NCI-H2029 treated with DMSO at 0.1 percent for 48 hours (cell line): Measurements from ENCODE around the gene SMIM32.
A peak's percentile ranks its signal among the peaks of the same experiment; 100 is the strongest.

ENCODE experiments used
- DNase-seq: peaks from one replicate; lab custom pipeline; 2025; lab: John Stamatoyannopoulos, UW

SMIM32 gene

DNA sequence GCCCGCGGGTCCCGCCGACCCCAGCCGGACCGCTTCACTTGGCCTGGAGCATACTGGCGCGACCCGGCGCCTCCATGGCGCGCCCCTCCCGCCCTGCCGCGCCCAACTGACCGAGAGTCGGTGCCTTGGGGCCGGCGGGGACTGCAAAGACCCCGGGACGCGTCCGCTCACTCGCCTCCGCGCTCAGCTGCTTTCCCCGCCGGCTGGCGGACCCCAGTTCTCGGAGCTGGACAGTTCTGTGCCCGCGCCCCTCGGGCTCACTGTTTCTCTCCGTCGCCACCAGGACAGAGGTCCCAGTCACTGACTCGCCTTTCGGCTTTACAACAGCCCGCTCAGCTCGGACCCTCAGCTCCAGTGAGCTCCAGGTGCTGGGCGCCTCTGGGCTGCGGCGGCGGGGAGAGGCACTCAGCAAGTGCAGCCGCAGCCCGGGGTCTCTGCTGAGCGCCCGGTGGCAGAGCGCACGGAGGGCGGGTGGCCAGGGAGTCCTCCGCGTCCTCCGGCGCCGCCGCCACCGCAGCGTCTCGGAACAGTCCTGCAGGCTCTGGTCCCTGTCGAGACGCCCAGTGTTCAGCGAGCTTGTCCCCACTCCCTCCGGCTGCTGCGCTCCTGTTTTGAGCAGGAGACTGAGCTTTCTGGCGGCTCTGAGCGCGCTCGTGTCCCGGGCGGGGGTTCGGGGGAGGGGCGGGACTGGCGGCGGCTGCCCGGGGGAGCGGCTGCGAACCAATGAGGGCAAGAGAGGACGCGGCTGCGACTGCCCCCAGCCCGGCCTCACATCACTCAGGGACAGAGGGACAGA is at the start of gene SMIM32:
TSS of gene SMIM32 (minus strand) at position 637 of the 796 bp plus-strand sequence. CDS start 638 bp downstream, outside the sequence.
- no peak for DNase-seq

GRCh38 chr5:136242611-136243010 is 49.6 kb upstream of the SMIM32 start:
- no peak for DNase-seq

DNA sequence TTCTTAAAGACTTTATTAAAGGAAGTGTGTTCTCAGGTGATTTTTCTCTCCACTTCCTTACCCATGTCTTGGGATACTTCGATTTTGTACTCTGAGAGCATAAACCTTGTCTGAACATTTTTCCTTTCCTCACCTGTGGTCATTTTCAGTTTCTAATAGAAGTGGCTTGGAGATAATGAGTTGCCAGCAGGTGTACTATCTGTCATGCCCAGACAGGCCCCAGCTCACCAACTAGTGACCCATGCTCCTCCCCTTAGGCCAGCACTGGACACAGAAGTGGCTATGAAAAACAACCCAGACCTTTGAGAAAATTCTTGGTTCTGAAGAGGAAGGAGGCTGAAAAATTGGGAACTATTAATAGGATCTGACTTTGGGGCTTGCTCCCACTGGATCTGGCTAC is 49.2 kb upstream of the SMIM32 start:
- DNase-seq, result no peak

DNA sequence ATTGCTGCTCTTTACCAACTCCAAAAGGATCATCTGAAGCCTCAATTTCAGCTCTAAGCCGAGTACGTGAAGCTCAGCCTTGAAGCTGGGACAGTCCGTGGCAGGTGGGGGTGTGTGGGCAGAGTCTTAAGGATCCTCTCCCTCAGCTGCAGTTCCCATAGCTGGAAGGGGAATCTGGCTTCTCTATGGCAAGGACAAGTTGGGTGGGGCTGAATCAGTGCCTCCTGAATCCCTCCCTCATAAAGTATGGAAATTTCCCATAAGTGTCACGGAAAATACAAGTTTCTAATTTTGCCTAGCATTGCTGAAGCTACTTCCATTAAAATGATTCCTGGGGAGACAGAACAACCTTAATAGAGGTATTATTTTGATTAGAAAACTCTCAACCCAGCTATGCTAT is 47.9 kb upstream of the SMIM32 start:
- DNase-seq, result no peak

GRCh38 chr5:136236479-136237083 is 43.6 kb upstream of the SMIM32 start:
- no peak for DNase-seq

GRCh38 chr5:136235321-136235720 is 42.4 kb upstream of the SMIM32 start:
- DNase-seq, result no peak

GRCh38 chr5:136232316-136232715 is 39.4 kb upstream of the SMIM32 start:
- no peak for DNase-seq

DNA sequence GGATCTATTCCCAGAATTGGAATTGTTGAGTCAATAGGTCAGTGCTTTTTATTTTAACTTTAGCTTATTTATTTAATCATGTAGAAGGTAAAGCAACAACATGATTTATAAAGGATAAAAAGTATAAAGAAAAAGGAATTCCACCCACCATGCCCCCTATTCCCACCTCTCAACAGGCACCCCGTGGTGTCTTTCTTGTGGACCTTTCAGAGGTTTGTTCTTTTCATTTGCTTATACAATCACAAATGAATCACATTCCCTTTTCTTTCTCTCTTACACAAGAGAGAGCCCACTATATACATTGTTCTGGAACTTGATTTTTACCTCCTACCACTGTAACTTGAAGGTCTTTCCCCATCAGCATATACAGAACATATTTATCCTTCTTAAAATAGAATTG is 37.2 kb upstream of the SMIM32 start:
- no peak for DNase-seq

DNA sequence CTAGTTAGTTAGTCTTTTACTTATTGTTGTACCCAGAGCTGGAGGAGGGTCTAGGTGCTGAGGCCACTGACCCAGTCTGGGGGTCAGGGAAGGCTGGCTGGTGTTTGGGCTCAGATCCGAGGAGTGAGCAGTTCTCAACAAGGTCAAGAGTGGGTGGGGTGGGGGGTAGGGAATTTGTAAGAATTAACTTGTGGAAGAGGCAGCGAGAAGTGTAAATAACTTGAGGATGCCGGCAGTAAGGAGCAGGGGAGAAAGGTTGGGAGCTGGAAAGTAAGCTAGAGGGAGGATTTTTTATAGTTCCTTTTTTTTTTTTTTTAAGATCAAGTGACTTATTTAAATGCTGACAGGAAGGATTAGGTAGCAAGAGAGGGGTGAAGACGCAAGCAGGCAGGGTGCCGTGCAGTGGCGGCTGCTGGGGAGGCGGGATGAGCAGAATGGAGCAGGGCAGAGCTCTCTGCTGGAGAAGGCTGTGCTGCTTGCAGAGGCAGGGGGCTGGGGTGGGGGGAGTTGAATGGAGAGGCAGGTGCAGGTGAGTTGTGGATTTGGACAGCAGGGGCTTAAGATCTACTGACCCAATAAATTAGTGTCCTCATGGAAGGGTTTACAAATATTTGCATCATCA is 35.3 kb upstream of the SMIM32 start:
- no peak for DNase-seq

GRCh38 chr5:136226401-136226800 is 33.4 kb upstream of the SMIM32 start:
- DNase-seq, result no peak

DNA sequence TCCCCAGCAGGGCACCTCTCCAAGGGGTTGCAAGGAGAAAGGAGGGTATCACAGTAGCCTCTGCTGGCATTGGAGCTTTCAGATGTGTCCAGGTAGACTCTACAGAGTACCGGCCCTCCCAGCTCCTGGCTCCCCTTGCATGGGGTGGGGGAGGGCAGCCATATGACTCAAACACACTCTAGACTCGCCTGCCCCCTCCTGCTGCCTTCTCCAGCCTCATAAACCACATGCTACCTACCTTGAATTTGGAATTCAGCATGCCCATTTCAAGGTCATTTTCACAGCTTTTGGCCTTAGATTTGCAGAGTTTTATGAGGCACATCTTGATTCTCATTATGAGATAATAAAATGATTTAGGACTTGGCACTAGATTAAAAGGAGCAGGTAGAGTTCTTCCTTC is 32.8 kb upstream of the SMIM32 start:
- no peak for DNase-seq

DNA sequence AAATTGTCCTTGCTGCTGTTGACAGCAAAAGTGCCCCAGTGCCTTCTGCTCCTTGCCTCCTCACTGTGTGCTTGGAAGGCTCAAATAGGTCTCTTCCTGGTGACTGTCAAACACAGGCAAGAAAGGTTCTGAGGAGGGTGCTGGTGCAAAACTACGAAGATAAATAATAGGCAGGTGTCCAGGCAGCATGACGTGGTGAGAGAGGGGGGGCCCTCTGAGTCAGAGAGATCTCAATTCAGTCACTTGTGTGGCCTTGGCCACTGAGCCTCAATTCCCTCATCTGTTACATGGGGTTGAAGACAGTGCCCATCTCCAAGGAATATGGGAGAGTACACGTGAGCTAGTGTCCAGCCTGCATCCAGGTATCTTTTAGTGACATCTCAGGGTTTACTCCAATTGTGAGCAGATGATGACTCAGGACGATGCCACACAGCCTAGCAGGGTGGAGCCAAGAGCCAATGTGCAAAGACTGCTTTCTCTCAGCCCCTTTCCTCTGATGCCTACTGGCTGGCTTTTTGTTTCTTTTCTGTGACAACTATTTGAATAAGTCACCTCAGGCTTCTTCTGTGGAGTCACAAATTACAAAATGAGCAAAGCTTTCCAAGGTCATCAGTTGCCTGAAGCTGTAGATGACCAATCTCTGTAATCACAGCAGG is 29.7 kb upstream of the SMIM32 start:
- no peak for DNase-seq

GRCh38 chr5:136221340-136221739 is 28.4 kb upstream of the SMIM32 start:
- no peak for DNase-seq

DNA sequence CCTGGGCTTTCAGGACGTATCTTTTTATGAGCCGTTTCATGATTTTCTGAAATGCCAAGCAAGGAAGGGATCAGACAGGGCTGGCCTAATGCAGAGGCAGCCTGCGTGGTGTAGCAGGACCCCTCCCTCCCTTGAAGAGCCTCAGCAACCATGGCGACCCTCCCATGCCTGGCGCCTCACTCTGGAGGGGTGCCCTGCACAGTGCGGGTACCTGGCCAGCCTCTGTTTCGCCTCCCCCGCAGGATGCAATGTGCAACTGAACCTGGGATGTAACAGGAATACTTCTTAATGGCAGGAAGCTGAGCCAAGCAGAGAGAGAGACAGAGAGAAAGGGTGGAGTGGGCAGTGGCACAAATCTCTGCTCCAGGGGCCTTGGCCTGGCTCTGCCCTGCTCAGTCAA is 23.3 kb upstream of the SMIM32 start:
- DNase-seq, result no peak

- no peak for DNase-seq
Measured at GRCh38 chr5:136215812-136216211, 22.9 kb upstream of the SMIM32 start.

- no peak for DNase-seq
Measured at GRCh38 chr5:136213919-136214493, 21.0 kb upstream of the SMIM32 start.

DNA sequence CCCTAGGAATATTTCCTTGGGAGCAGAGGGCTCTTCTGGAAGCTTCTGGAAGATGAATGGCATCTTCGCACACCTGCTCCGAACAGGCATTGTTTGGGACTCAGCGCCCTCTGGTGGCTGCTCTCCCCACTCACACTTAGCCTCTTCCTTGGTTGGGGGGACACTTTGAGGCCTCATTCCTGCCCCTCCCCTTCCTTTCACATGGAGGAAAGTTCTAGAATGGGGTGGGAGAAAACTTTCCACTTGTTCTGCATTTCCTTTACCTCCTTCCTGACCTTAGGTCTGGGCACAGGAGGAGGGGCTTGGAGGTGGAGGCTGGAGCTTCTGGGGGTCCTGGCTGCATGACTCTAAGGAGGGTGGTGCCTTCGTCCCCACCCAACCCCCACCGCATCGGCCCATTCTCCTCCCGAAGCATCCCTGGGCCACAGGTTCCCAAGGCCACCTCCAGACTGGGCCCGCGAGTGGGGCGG is 19.3 kb upstream of the SMIM32 start:
- DNase-seq, result peak; percentile 41

DNA sequence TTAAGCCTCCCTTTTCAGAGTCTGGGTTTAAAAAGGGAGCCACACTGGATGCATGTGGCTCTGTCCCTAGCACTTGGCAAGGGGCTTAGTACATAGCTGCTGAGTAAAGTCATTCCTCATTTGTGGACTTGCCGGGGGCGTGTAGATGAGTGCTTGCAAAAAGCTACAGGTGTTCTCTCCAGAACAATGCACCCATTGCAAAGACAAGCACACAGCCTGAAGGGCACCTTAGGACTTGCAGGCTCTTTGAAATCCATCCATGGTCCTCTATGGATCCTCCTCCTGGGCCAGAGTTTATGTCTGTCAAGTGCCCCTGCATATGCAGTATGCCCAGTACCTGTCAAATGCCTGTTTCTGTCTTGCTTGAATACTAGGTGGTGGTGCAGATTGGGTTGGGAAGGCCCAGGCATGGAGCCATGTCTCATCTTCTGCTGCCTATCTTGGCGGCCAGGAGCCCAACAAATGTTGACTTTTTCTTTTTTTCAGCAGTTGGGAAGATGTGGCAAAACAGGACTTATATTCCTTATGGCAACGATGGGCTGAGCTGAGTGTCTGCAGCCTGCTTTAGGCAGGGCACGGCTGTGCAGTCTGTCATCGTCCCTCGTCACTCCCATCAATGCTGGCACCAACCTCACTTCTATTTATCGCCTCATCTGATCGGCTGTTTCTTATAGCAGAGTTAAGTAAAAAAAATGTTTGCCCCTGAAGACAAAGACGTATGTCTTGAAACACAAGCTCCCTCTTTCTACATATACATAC is 18.5 kb upstream of the SMIM32 start:
- no peak for DNase-seq

GRCh38 chr5:136210259-136210658 is 17.3 kb upstream of the SMIM32 start:
- DNase-seq, result no peak

- no peak for DNase-seq
Measured at GRCh38 chr5:136209346-136209910, 16.5 kb upstream of the SMIM32 start.

- no peak for DNase-seq
Measured at GRCh38 chr5:136208916-136209315, 16.0 kb upstream of the SMIM32 start.
